IMR-90 (cell line): ENCODE data around the gene SERPINB10. TPM values are rescaled to one million over a fixed set of nuclear protein-coding genes. Genes with fewer than 3 reads are reported as not detected.
A peak's percentile ranks its signal among the peaks of the same experiment; 100 is the strongest.

Experiments
- ATAC-seq: fragments of 200-7000 bp; cut with Tn5 transposase; 2 replicates; pipeline ENCODE4 v1.9.1; 2020; ENCODE audit warnings: low read depth, mild to moderate bottlenecking, moderate library complexity
- BruUV-seq: library from RNA; stranded (reverse); fragments of 400-500 nt; replicated peaks from 2 replicates; lab custom pipeline; 2021; lab: Mats Ljungman, UMichigan
- CTCF ChIA-PET: fragments of 300-600 bp; formaldehyde crosslinking; extraction: SDS; loops from one replicate; lab custom pipeline; 2021; ENCODE audit warnings: antibody characterized with exemption; lab: Yijun Ruan, JAX
- POLR2A ChIA-PET: fragments of 300-600 bp; sonication (Branson Sonifier 250); formaldehyde crosslinking; loops from one replicate; lab custom pipeline; 2022; ENCODE audit warnings: antibody characterized with exemption; ENCODE audit not compliant: unreplicated experiment; lab: Charles Lee
- DNase-seq: peaks from one replicate; pipeline ENCODE4 v3.0.0; 2013
- H2AFZ ChIP-seq: replicated peaks from 2 replicates; pipeline ENCODE3; 2013; ENCODE audit warnings: low read length, mild to moderate bottlenecking; ENCODE audit not compliant: poor library complexity
- H2AK5ac ChIP-seq: 2 replicates; pipeline ENCODE4 v1.6.1; 2013; ENCODE audit warnings: low read depth, low read length, inconsistent platforms
- H2AK9ac ChIP-seq: replicated peaks from 2 replicates; pipeline ENCODE3; 2013; ENCODE audit warnings: mild to moderate bottlenecking, low read depth, low read length, moderate library complexity; ENCODE audit not compliant: poor library complexity
- H2BK120ac ChIP-seq: 2 replicates; pipeline ENCODE4 v1.6.1; 2013; ENCODE audit warnings: low read depth, low read length, inconsistent platforms
- H2BK15ac ChIP-seq: 3 replicates; pipeline ENCODE4 v1.6.1; 2013; ENCODE audit warnings: low read depth, low read length, inconsistent platforms
- H2BK20ac ChIP-seq: 2 replicates; pipeline ENCODE4 v1.6.1; 2013; ENCODE audit warnings: low read depth, mild to moderate bottlenecking, inconsistent platforms, low read length, moderate library complexity
- H2BK5ac ChIP-seq: 2 replicates; pipeline ENCODE4 v1.6.1; 2013; ENCODE audit warnings: mild to moderate bottlenecking, low read depth, low read length, inconsistent platforms; ENCODE audit not compliant: poor library complexity, severe bottlenecking
- H3K14ac ChIP-seq: replicated peaks from 2 replicates; pipeline ENCODE4 v1.6.1; 2013; ENCODE audit warnings: low read depth, low read length, inconsistent platforms
- H3K18ac ChIP-seq: 2 replicates; pipeline ENCODE4 v1.6.1; 2013; ENCODE audit warnings: low read depth, low read length, control low read depth
- H3K23ac ChIP-seq: 2 replicates; pipeline ENCODE4 v1.6.1; 2013; ENCODE audit warnings: low read depth, low read length, inconsistent platforms
- H3K27ac ChIP-seq: 2 replicates; pipeline ENCODE4 v1.5.1; 2013; ENCODE audit warnings: mild to moderate bottlenecking, control low read depth, low read length; ENCODE audit not compliant: insufficient read depth
- H3K27me3 ChIP-seq: 2 replicates; pipeline ENCODE4 v1.6.1; 2013; ENCODE audit warnings: low read length; ENCODE audit not compliant: control insufficient read depth, insufficient read depth
- H3K36me3 ChIP-seq: 2 replicates; pipeline ENCODE4 v1.6.1; 2013; ENCODE audit warnings: low read length, mixed read lengths; ENCODE audit not compliant: control insufficient read depth, insufficient read depth
- H3K4ac ChIP-seq: 2 replicates; pipeline ENCODE4 v1.6.1; 2013; ENCODE audit warnings: low read depth, low read length, inconsistent platforms
- H3K4me1 ChIP-seq: 2 replicates; pipeline ENCODE4 v1.6.1; 2013; ENCODE audit warnings: low read length, mixed read lengths; ENCODE audit not compliant: control insufficient read depth, insufficient read depth
- H3K4me2 ChIP-seq: 2 replicates; pipeline ENCODE4 v1.6.1; 2013; ENCODE audit warnings: low read depth, mild to moderate bottlenecking, control low read depth, low read length, moderate library complexity
- H3K4me3 ChIP-seq: 2 replicates; pipeline ENCODE4 v1.5.1; 2013; ENCODE audit warnings: low read depth, mild to moderate bottlenecking, control low read depth, low read length, moderate library complexity; ENCODE audit not compliant: insufficient read depth
- H3K56ac ChIP-seq: 2 replicates; pipeline ENCODE4 v1.6.1; 2013; ENCODE audit warnings: low read length, inconsistent platforms; ENCODE audit not compliant: insufficient read depth; ENCODE audit errors: extremely low read depth
- H3K79me1 ChIP-seq, 2 experiments: 2 replicates each; pipeline ENCODE4 v1.6.1; 2013; ENCODE audit warnings: low read length in 2 of 2, inconsistent platforms in 1 of 2, low read depth in 1 of 2
- H3K9ac ChIP-seq: 2 replicates; pipeline ENCODE4 v1.6.1; 2013; ENCODE audit warnings: low read depth, low read length, control low read depth
- H3K9me1 ChIP-seq: 2 replicates; pipeline ENCODE4 v1.6.1; 2013; ENCODE audit warnings: low read length, inconsistent platforms; ENCODE audit not compliant: insufficient read depth
- H3K9me3 ChIP-seq: 2 replicates; pipeline ENCODE4 v1.6.1; 2013; ENCODE audit warnings: low read length; ENCODE audit not compliant: control insufficient read depth, insufficient read depth
- H4K20me1 ChIP-seq: 2 replicates; pipeline ENCODE4 v1.6.1; 2013; ENCODE audit warnings: low read length, inconsistent platforms; ENCODE audit not compliant: insufficient read depth
- H4K5ac ChIP-seq: 2 replicates; pipeline ENCODE4 v1.6.1; 2013; ENCODE audit warnings: mild to moderate bottlenecking, low read depth, low read length, control low read depth
- H4K8ac ChIP-seq, 2 experiments: 2 replicates each; pipeline ENCODE4 v1.6.1; 2013; ENCODE audit warnings: low read depth in 2 of 2, low read length in 2 of 2, control low read depth in 1 of 2, inconsistent platforms in 1 of 2
- H4K91ac ChIP-seq: 2 replicates; pipeline ENCODE4 v1.6.1; 2013; ENCODE audit warnings: low read depth, low read length, inconsistent platforms; ENCODE audit not compliant: insufficient read depth
- CEBPB ChIP-seq: IDR thresholded peaks from 2 replicates; pipeline ENCODE4 v1.6.1; 2012; ENCODE audit warnings: low read depth, low read length, improper control_type of control experiment
- USF2 ChIP-seq: fragments of 150-350 bp; IDR thresholded peaks from 2 replicates; pipeline ENCODE4 v1.6.1; 2017; ENCODE audit warnings: mild to moderate bottlenecking, antibody characterized with exemption, low read length, low read depth
- WGBS, 2 experiments: methylation state at CpG; one replicate each; pipeline versions ENCODE4 v1.1.5 to v1.1.7; 2013; ENCODE audit warnings: missing lambda C conversion rate in 2 of 2; ENCODE audit not compliant: insufficient read length in 1 of 2; ENCODE audit errors: extremely low coverage in 2 of 2; 5-methylcytosine and 5-hydroxymethylcytosine counted together
- dilution Hi-C: fragments of 300-500 bp; cut with HindIII; formaldehyde crosslinking; loops from one replicate; pipeline ENCODE4 v1.14.3; 2018; ENCODE audit warnings: low sequenced_read_pairs; ENCODE audit not compliant: unreplicated experiment
- in situ Hi-C: fragments of 300-500 bp; cut with MboI; formaldehyde crosslinking; loops from 3 replicates; pipeline ENCODE4 v1.14.3; 2019; ENCODE audit warnings: low sequenced_read_pairs, inconsistent platforms, mixed read lengths
- intact Hi-C: fragments of 100-400 bp; cut with micrococcal nuclease; formaldehyde crosslinking; loops from 2 replicates; pipeline ENCODE4 v1.10.0; 2022
- polyA plus RNA-seq, 3 experiments: library from polyadenylated mRNA; depleted of rRNA; stranded (reverse); fragments of >200 nt; gene quantifications; 2 replicates each; pipeline ENCODE4 v1.2.3, GENCODE V29; 2012; ENCODE audit warnings: low replicate concordance in 1 of 3
- total RNA-seq: library from RNA; depleted of rRNA; stranded (reverse); fragments of >200 nt; gene quantifications from 2 replicates; pipeline ENCODE4 v1.2.3, GENCODE V29; 2012

SERPINB10 gene
- total and polyA plus RNA-seq, 2 of the 4 experiments (the other 2 are of a cell fraction), result not detected

GRCh38 chr18:63888470-63889190 lies 19.1 kb upstream of the SERPINB10 start:
- H3K9ac ChIP-seq, result no peak overlapping the region
- no peak for ATAC-seq
- in situ Hi-C loops (no loop called here), dilution Hi-C loops (no loop called here), intact Hi-C loops (no loop called here)
- WGBS, 2 experiments, result no CpG with 5 or more reads among the region's 1 CpG
- no peak overlapping the region for H2AK9ac ChIP-seq
- H2BK5ac ChIP-seq, result no peak overlapping the region
- no peak for DNase-seq
- H3K56ac ChIP-seq, result no peak overlapping the region
- no peaks in the 10 kb centered on the region for H3K4me1 ChIP-seq
- no peak overlapping the region for H2AK5ac ChIP-seq
- no peak overlapping the region for H3K27ac ChIP-seq
- H3K79me1 ChIP-seq, result no peaks in the 10 kb centered on the region
- no peak overlapping the region for H2BK120ac ChIP-seq
- H3K9me1 ChIP-seq, result no peaks in the 10 kb centered on the region; the same call in 1 of the 2 replicates
- no peaks in the 10 kb centered on the region for H3K36me3 ChIP-seq
- no TSS peak for BruUV-seq
- no peak overlapping the region for H3K18ac ChIP-seq
- no peak overlapping the region for H4K91ac ChIP-seq
- no peak overlapping the region for H3K4me2 ChIP-seq
- no peaks in the 10 kb centered on the region for H4K20me1 ChIP-seq
- H3K23ac ChIP-seq, result no peak overlapping the region
- H3K4me3 ChIP-seq, result no peak overlapping the region
- no peak overlapping the region for H2AFZ ChIP-seq
- no peaks in the 10 kb centered on the region for H3K9me3 ChIP-seq
- ChIA-PET CTCF (no interaction called here), POLR2A (no interaction called here)
- no peaks in the 10 kb centered on the region for H3K27me3 ChIP-seq
- H4K5ac ChIP-seq, result no peak overlapping the region
- no peak overlapping the region for H2BK15ac ChIP-seq
- H2BK20ac ChIP-seq, result no peak overlapping the region
- H3K4ac ChIP-seq, result no peak overlapping the region
- no peak overlapping the region for H4K8ac ChIP-seq
- H3K14ac ChIP-seq, result no peak overlapping the region
- TF ChIP-seq CEBPB, result peak; percentile 71
- TF ChIP-seq USF2, result no peak
